Measurements from ENCODE around the gene NIPSNAP3A. TPM values are rescaled to one million over a fixed set of nuclear protein-coding genes. Genes with fewer than 3 reads are reported as not detected.

Gene NIPSNAP3A
- total and polyA plus RNA-seq, 2 donors (not counting 1 experiment from before 2014, with no cell fraction given) = 32.5 to 67.8 TPM

GRCh38 chr9:104788251-104788650 is 40.8 kb downstream of the NIPSNAP3A start:
- no peaks in the 10 kb centered on the region for H3K79me2 ChIP-seq (ENCODE audit: control insufficient read depth, insufficient read depth, low read length)
- TF ChIP-seq EZH2 (IDR thresholded peaks at IDR 0.05; ENCODE audit: low read length, missing control alignments) = no peak
- TF ChIP-seq, protein P1, sequence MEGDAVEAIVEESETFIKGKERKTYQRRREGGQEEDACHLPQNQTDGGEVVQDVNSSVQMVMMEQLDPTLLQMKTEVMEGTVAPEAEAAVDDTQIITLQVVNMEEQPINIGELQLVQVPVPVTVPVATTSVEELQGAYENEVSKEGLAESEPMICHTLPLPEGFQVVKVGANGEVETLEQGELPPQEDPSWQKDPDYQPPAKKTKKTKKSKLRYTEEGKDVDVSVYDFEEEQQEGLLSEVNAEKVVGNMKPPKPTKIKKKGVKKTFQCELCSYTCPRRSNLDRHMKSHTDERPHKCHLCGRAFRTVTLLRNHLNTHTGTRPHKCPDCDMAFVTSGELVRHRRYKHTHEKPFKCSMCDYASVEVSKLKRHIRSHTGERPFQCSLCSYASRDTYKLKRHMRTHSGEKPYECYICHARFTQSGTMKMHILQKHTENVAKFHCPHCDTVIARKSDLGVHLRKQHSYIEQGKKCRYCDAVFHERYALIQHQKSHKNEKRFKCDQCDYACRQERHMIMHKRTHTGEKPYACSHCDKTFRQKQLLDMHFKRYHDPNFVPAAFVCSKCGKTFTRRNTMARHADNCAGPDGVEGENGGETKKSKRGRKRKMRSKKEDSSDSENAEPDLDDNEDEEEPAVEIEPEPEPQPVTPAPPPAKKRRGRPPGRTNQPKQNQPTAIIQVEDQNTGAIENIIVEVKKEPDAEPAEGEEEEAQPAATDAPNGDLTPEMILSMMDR (conservative IDR thresholded peaks at IDR 0.05 in 1 of 2, IDR thresholded peaks at IDR 0.05 in 1 of 2; ENCODE audit: low read depth in 1 of 2, low read length in 2 of 2) = no peak
- H3K9ac ChIP-seq (ENCODE audit: insufficient read depth, low read length) = no peak overlapping the region
- no peak overlapping the region for H3K4me2 ChIP-seq (ENCODE audit: extremely low read depth, insufficient read depth, low read length)
- H3K9me3 ChIP-seq (ENCODE audit: control insufficient read depth, insufficient read depth, low read depth, low read length) = no peaks in the 10 kb centered on the region
- H3K4me3 ChIP-seq (replicated peaks in 1 of 4; ENCODE audit: control extremely low read depth in 1 of 4, insufficient read depth in 1 of 4, low read depth in 3 of 4, low read length in 4 of 4) = no peak overlapping the region
- peaks cover 7% of the 10 kb centered on the region for H3K36me3 ChIP-seq (ENCODE audit: control insufficient read depth, insufficient read depth, low read length)
- H3K27me3 ChIP-seq (ENCODE audit: control insufficient read depth, insufficient read depth, low read length) = no peaks in the 10 kb centered on the region
- no peak overlapping the region for H3K27ac ChIP-seq (ENCODE audit: insufficient read depth, low read length)
- H3K4me1 ChIP-seq (ENCODE audit: control insufficient read depth, extremely low read depth, insufficient read depth, low read length) = no peaks in the 10 kb centered on the region
- H4K20me1 ChIP-seq (ENCODE audit: control insufficient read depth, extremely low read depth, insufficient read depth, low read length) = no peaks in the 10 kb centered on the region
- no peak for DNase-seq (ENCODE audit: low read depth in 2 of 2)
- no peak overlapping the region for H2AFZ ChIP-seq (ENCODE audit: low read length)

- H3K9ac ChIP-seq (ENCODE audit: insufficient read depth, low read length) = no peak overlapping the region
- H3K4me2 ChIP-seq (ENCODE audit: extremely low read depth, insufficient read depth, low read length) = no peak overlapping the region
- no peak overlapping the region for H3K4me3 ChIP-seq (replicated peaks in 1 of 4; ENCODE audit: control extremely low read depth in 1 of 4, insufficient read depth in 1 of 4, low read depth in 3 of 4, low read length in 4 of 4)
- no peaks in the 10 kb centered on the region for H4K20me1 ChIP-seq (ENCODE audit: control insufficient read depth, extremely low read depth, insufficient read depth, low read length)
- H2AFZ ChIP-seq (ENCODE audit: low read length) = no peak overlapping the region
- H3K9me3 ChIP-seq (ENCODE audit: control insufficient read depth, insufficient read depth, low read depth, low read length) = no peaks in the 10 kb centered on the region
- no peaks in the 10 kb centered on the region for H3K79me2 ChIP-seq (ENCODE audit: control insufficient read depth, insufficient read depth, low read length)
- no peak overlapping the region for H3K27ac ChIP-seq (ENCODE audit: insufficient read depth, low read length)
- H3K36me3 ChIP-seq (ENCODE audit: control insufficient read depth, insufficient read depth, low read length) = peaks cover 11% of the 10 kb centered on the region
- DNase-seq (ENCODE audit: low read depth in 2 of 2) = no peak
- TF ChIP-seq EZH2 (IDR thresholded peaks at IDR 0.05; ENCODE audit: low read length, missing control alignments) = no peak
- TF ChIP-seq, protein P1 (conservative IDR thresholded peaks at IDR 0.05 in 1 of 2, IDR thresholded peaks at IDR 0.05 in 1 of 2; ENCODE audit: low read depth in 1 of 2, low read length in 2 of 2) = no peak
- peaks cover 2% of the 10 kb centered on the region for H3K4me1 ChIP-seq (ENCODE audit: control insufficient read depth, extremely low read depth, insufficient read depth, low read length)
- H3K27me3 ChIP-seq (ENCODE audit: control insufficient read depth, insufficient read depth, low read length) = no peaks in the 10 kb centered on the region
These were observed 46.6 kb downstream of the NIPSNAP3A start for GRCh38 chr9:104794070-104794469.

GRCh38 chr9:104795082-104795481 is 47.6 kb downstream of the NIPSNAP3A start:
- Histone ChIP-seq H3K36me3 (ENCODE audit: control insufficient read depth, insufficient read depth, low read length) (peaks cover 11% of the 10 kb centered on the region), H2AFZ (ENCODE audit: low read length) (peak overlapping the region; percentile 48), H3K9ac (ENCODE audit: insufficient read depth, low read length) (no peak overlapping the region), H3K79me2 (ENCODE audit: control insufficient read depth, insufficient read depth, low read length) (no peaks in the 10 kb centered on the region), H3K4me1 (ENCODE audit: control insufficient read depth, extremely low read depth, insufficient read depth, low read length) (peaks cover 2% of the 10 kb centered on the region), H3K27me3 (ENCODE audit: control insufficient read depth, insufficient read depth, low read length) (no peaks in the 10 kb centered on the region), H3K4me2 (ENCODE audit: extremely low read depth, insufficient read depth, low read length) (no peak overlapping the region), H3K9me3 (ENCODE audit: control insufficient read depth, insufficient read depth, low read depth, low read length) (no peaks in the 10 kb centered on the region), H3K4me3 (replicated peaks in 1 of 4; ENCODE audit: control extremely low read depth in 1 of 4, insufficient read depth in 1 of 4, low read depth in 3 of 4, low read length in 4 of 4) (no peak overlapping the region), H3K27ac (ENCODE audit: insufficient read depth, low read length) (no peak overlapping the region), H4K20me1 (ENCODE audit: control insufficient read depth, extremely low read depth, insufficient read depth, low read length) (no peaks in the 10 kb centered on the region)
- TF ChIP-seq, protein P1 (conservative IDR thresholded peaks at IDR 0.05 in 1 of 2, IDR thresholded peaks at IDR 0.05 in 1 of 2; ENCODE audit: low read depth in 1 of 2, low read length in 2 of 2) = no peak
- no peak for TF ChIP-seq EZH2 (IDR thresholded peaks at IDR 0.05; ENCODE audit: low read length, missing control alignments)
- DNase-seq (ENCODE audit: low read depth in 2 of 2) = peak in 1 of 2 donors; percentile 24
